ENCODE measurements around the gene HAUS6.

- no peak for TF ChIP-seq CTCF (IDR thresholded peaks at IDR 0.05)
- no peak for TF ChIP-seq POLR2A (IDR thresholded peaks at IDR 0.05)
- TF ChIP-seq POLR2AphosphoS5 (IDR thresholded peaks at IDR 0.05), result no peak
Measured at GRCh38 chr9:19151425-19152159, 48.9 kb upstream of the HAUS6 start.

Measured in prostate gland (tissue), 2 donors.